Measurements from ENCODE around the gene APOD.
"Not testable (repeated sequence)": the region's sequence is repeated elsewhere in the genome, so short reads cannot be mapped to it uniquely, and the experiment has no call there.

APOD gene

DNA sequence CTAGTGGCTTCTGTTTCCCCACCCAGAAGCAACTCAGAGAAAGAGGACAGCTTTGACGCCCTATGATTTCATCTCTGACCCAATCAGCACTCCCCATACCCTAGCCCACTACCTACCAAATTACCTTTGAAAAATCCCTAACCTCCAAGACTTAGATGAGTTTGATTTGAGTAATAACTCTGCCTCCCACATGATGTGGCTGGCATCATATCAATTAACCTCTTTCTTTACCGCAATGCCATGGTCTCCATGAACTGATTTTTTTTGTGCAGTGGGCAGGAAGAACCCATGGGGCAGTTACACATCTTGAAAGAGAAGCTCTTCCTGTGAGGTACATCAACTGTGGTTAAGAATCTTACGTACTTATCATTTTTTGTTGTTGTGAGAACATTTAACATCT is 25.5 kb upstream of the APOD start:
- TF ChIP-seq, protein P1, sequence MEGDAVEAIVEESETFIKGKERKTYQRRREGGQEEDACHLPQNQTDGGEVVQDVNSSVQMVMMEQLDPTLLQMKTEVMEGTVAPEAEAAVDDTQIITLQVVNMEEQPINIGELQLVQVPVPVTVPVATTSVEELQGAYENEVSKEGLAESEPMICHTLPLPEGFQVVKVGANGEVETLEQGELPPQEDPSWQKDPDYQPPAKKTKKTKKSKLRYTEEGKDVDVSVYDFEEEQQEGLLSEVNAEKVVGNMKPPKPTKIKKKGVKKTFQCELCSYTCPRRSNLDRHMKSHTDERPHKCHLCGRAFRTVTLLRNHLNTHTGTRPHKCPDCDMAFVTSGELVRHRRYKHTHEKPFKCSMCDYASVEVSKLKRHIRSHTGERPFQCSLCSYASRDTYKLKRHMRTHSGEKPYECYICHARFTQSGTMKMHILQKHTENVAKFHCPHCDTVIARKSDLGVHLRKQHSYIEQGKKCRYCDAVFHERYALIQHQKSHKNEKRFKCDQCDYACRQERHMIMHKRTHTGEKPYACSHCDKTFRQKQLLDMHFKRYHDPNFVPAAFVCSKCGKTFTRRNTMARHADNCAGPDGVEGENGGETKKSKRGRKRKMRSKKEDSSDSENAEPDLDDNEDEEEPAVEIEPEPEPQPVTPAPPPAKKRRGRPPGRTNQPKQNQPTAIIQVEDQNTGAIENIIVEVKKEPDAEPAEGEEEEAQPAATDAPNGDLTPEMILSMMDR (IDR thresholded peaks at IDR 0.05; ENCODE audit: low read depth, low read length), result no peak
- TF ChIP-seq, protein P2, sequence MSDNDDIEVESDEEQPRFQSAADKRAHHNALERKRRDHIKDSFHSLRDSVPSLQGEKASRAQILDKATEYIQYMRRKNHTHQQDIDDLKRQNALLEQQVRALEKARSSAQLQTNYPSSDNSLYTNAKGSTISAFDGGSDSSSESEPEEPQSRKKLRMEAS (IDR thresholded peaks at IDR 0.05; ENCODE audit: low read depth, low read length), result no peak
- no peak for DNase-seq (ENCODE audit: low read depth)
- H3K4me3 ChIP-seq (ENCODE audit: low read depth, low read length), result no peak overlapping the region

DNA sequence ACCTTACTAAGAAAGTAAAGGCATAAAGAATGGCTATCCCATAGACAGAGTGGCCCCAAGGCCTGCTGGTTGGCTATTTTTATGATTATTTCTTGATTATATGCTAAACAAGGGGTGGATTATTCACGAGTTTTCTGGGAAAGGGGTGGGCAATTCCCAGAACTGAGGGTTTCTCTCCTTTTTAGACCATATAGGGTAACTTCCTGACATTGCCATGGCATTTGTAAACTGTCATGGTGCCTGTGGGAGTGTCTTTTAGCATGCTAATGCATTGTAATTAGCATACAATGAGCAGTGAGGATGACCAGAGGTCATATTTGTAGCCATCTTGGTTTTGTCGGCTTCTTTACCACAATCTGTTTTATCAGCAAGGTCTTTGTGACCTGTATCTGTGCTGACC is 18.0 kb upstream of the APOD start:
- not testable (repeated sequence) for DNase-seq (ENCODE audit: low read depth); H3K4me3 ChIP-seq (ENCODE audit: low read depth, low read length)

DNA sequence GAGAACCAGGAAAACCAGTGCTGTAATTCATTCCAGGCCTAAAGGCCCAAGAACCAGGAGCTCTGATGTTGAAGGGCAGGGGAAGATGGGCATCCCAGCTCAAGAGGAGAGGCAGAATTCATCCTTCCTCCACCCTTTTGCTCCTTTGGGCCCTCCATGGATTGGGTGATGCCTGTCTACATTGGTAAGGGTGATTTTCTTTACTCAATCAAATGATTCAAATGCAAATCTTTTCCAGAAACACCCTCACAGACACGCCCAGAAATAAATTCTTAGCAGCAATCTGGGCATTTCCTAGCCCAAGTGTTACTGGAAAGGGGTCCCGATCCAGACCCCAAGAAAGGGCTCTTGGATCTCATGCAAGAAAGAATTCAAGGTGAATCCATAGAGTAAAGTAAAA is 17.6 kb upstream of the APOD start:
- no peak for TF ChIP-seq MYC (IDR thresholded peaks at IDR 0.05; ENCODE audit: low read depth, low read length)
- TF ChIP-seq, protein P2 (IDR thresholded peaks at IDR 0.05; ENCODE audit: low read depth, low read length), result no peak
- TF ChIP-seq, protein P1 (IDR thresholded peaks at IDR 0.05; ENCODE audit: low read depth, low read length), result no peak
- no peak for TF ChIP-seq POLR2A (IDR thresholded peaks at IDR 0.05; ENCODE audit: extremely low read depth, insufficient read length)
- H3K4me3 ChIP-seq (ENCODE audit: low read depth, low read length), result no peak overlapping the region
- no peak for DNase-seq (ENCODE audit: low read depth)

DNA sequence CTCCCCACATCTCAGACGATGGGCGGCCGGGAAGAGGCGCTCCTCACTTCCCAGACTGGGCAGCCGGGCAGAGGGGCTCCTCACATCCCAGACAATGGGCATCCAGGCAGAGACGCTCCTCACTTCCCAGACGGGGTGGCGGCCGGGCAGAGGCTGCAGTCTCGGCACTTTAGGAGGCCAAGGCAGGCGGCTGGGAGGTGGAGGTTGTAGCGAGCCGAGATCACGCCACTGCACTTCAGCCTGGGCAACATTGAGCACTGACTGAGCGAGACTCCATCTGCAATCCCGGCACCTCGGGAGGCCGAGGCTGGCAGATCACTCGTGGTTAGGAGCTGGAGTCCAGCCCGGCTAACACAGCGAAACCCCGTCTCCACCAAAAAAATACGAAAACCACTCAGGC is 16.2 kb upstream of the APOD start:
- H3K4me3 ChIP-seq (ENCODE audit: low read depth, low read length); DNase-seq (ENCODE audit: low read depth): not testable (repeated sequence)

DNA sequence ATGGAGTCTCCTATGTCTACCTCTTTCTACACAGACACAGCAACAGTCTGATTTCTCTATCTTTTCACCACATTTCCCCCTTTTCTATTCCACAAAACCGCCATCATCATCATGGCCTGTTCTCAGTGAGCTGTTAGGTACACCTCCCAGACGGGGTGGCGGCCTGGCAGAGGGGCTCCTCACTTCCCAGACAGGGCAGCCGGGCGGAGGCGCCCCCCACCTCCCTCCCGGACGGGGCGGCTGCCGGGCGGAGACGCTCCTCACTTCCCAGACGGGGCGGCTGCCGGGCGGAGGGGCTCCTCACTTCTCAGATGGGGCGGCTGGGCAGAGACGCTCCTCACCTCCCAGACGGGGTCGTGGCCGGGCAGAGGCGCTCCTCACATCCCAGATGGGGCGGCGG is 15.8 kb upstream of the APOD start:
- DNase-seq (ENCODE audit: low read depth); H3K4me3 ChIP-seq (ENCODE audit: low read depth, low read length): not testable (repeated sequence)

DNA sequence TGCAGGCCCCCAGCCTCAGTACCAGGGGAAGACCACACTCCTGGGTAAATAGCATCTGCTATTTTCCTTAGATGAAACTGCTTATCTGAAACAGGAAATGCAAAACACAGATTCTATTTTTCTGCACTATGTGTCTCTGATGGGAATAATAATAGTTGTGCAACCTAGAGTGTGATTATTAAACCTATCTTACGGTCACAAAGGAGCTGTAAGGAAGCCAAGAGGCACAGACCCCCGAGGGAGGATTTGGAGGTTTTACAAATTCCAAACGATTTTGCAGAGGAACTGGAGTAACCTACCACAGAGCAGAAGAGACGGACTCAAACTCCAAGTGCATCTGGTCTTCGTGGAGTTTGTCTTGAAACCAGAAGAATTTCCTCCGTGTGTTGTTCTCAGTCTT is 14.1 kb upstream of the APOD start:
- H3K4me3 ChIP-seq (ENCODE audit: low read depth, low read length), result no peak overlapping the region
- DNase-seq (ENCODE audit: low read depth), result no peak
- TF ChIP-seq, protein P2 (IDR thresholded peaks at IDR 0.05; ENCODE audit: low read depth, low read length), result no peak
- no peak for TF ChIP-seq MYC (IDR thresholded peaks at IDR 0.05; ENCODE audit: low read depth, low read length)

DNA sequence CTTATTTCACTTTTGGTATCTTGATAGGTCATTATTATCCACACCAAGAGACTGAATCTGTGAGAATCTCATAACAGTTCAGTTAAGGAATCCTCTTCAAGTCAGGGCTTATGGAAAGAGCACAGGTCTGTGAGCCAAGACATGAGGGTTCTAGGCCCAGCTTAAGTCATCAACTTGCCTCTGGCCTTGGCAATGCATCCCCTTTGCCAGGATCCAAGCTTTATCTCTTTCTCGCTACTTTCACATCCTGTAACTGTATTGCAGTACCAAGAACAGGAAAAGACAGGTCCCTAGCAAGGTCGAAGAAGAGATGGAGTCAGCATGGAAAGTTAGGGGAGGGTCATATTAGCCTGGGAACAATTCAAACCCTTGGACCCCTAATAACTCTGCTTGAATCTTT is 13.5 kb upstream of the APOD start:
- TF ChIP-seq, protein P1 (IDR thresholded peaks at IDR 0.05; ENCODE audit: low read depth, low read length), result no peak
- TF ChIP-seq, protein P2 (IDR thresholded peaks at IDR 0.05; ENCODE audit: low read depth, low read length), result no peak
- TF ChIP-seq POLR2A (IDR thresholded peaks at IDR 0.05; ENCODE audit: extremely low read depth, insufficient read length), result no peak
- no peak for TF ChIP-seq MYC (IDR thresholded peaks at IDR 0.05; ENCODE audit: low read depth, low read length)
- H3K4me3 ChIP-seq (ENCODE audit: low read depth, low read length), result no peak overlapping the region
- no peak for DNase-seq (ENCODE audit: low read depth)

DNA sequence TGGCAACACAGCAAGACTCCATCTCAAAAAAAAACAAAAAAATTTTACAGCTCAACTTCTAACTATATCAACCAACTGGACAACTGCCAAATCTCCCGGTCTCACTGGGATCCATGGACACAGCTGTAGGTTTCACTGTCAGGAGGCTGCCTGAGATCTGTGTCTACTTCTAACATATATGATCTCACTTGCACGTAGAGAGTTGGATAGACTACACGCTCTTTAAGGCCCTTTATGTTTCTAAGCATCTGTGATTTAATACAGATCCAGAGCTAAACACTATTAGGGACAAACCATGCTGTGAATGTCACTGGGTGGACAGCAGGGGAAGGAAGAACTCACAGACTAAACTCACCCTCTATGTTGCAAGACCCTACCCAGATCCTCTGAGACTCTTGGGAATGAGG is 13.0 kb upstream of the APOD start:
- no peak overlapping the region for H3K4me3 ChIP-seq (ENCODE audit: low read depth, low read length)
- peak; percentile 13 for DNase-seq (ENCODE audit: low read depth)
- TF ChIP-seq POLR2A (IDR thresholded peaks at IDR 0.05; ENCODE audit: extremely low read depth, insufficient read length) (no peak), MYC (IDR thresholded peaks at IDR 0.05; ENCODE audit: low read depth, low read length) (no peak)
- TF ChIP-seq, protein P2 (IDR thresholded peaks at IDR 0.05; ENCODE audit: low read depth, low read length), result no peak
- TF ChIP-seq, protein P1 (IDR thresholded peaks at IDR 0.05; ENCODE audit: low read depth, low read length), result no peak
